ENCODE measurements around the gene MBD6. TPM values are rescaled to one million over a fixed set of nuclear protein-coding genes. Genes with fewer than 3 reads are reported as not detected.
A peak's percentile ranks its signal among the peaks of the same experiment; 100 is the strongest.
"Not testable (repeated sequence)": the region's sequence is repeated elsewhere in the genome, so short reads cannot be mapped to it uniquely, and the experiment has no call there.

MBD6 gene
- polyA plus RNA-seq, 1 donor (not counting 4 experiments of a cell fraction or from before 2014, with no cell fraction given) = 1.8 TPM

- FAIRE-seq (no peak), DNase-seq (ENCODE audit: low read depth, low spot score) (no peak)
- no peaks in the 10 kb centered on the region for H3K9me3 ChIP-seq (ENCODE audit: control insufficient read depth, low read depth, low read length)
- H4K20me1 ChIP-seq (ENCODE audit: control insufficient read depth, extremely low read depth, insufficient read depth, low read length) = no peaks in the 10 kb centered on the region
- H3K9ac ChIP-seq (ENCODE audit: control insufficient read depth, extremely low read depth, insufficient read depth, low read length) = no peak overlapping the region
- peaks cover 22 to 25% of the 10 kb centered on the region in 2 experiments for H3K36me3 ChIP-seq (ENCODE audit: control insufficient read depth in 2 of 2, extremely low read depth in 1 of 2, insufficient read depth in 2 of 2, low read length in 2 of 2)
- no peak overlapping the region for H3K27ac ChIP-seq (ENCODE audit: control insufficient read depth, insufficient read depth, low read length)
- no peak overlapping the region for H3K4me2 ChIP-seq (ENCODE audit: control insufficient read depth, extremely low read depth, insufficient read depth, low read depth, low read length)
- H3K27me3 ChIP-seq (ENCODE audit: control insufficient read depth, extremely low read depth, insufficient read depth, low read length) = no peaks in the 10 kb centered on the region
- TF ChIP-seq EZH2 (IDR thresholded peaks at IDR 0.05; ENCODE audit: low read length) (no peak), CTCF (optimal IDR thresholded peaks at IDR 0.05 in 1 of 3, IDR thresholded peaks at IDR 0.05 in 1 of 3, conservative IDR thresholded peaks at IDR 0.05 in 1 of 3; ENCODE audit: extremely low read depth in 1 of 3, insufficient read depth in 2 of 3, low read length in 3 of 3) (no peak)
- H2AFZ ChIP-seq (ENCODE audit: control insufficient read depth, low read length) = no peak overlapping the region
- H3K9me1 ChIP-seq (ENCODE audit: control insufficient read depth, extremely low read depth, insufficient read depth, low read length) = no peaks in the 10 kb centered on the region
- dilution Hi-C loops (cut with MboI; ENCODE audit: extremely low pct_ligation_motif_present, low sequenced_read_pairs) = no loop called here
- H3K4me3 ChIP-seq (ENCODE audit: control insufficient read depth in 2 of 3, extremely low read depth in 1 of 3, insufficient read depth in 2 of 3, low read depth in 1 of 3, low read length in 3 of 3) = no peak overlapping the region
- peaks cover 28% of the 10 kb centered on the region for H3K79me2 ChIP-seq (ENCODE audit: control insufficient read depth, insufficient read depth, low read length)
- peaks cover 9% of the 10 kb centered on the region for H3K4me1 ChIP-seq (ENCODE audit: control insufficient read depth, extremely low read depth, insufficient read depth, low read length)
Measured at GRCh38 chr12:57490126-57490525, 32.5 kb upstream of the MBD6 start.

GRCh38 chr12:57491393-57492280 lies 31.0 kb upstream of the MBD6 start:
- no peak overlapping the region for H2AFZ ChIP-seq (ENCODE audit: control insufficient read depth, low read length)
- dilution Hi-C loops (cut with MboI; ENCODE audit: extremely low pct_ligation_motif_present, low sequenced_read_pairs) = no loop called here

GRCh38 chr12:57495051-57495701 lies 27.4 kb upstream of the MBD6 start:
- H3K9ac ChIP-seq (ENCODE audit: control insufficient read depth, extremely low read depth, insufficient read depth, low read length); H3K27me3 ChIP-seq (ENCODE audit: control insufficient read depth, extremely low read depth, insufficient read depth, low read length); H3K9me3 ChIP-seq (ENCODE audit: control insufficient read depth, low read depth, low read length); H4K20me1 ChIP-seq (ENCODE audit: control insufficient read depth, extremely low read depth, insufficient read depth, low read length); H3K4me1 ChIP-seq (ENCODE audit: control insufficient read depth, extremely low read depth, insufficient read depth, low read length); H2AFZ ChIP-seq (ENCODE audit: control insufficient read depth, low read length); DNase-seq (ENCODE audit: low read depth, low spot score); H3K4me3 ChIP-seq (ENCODE audit: control insufficient read depth in 2 of 3, extremely low read depth in 1 of 3, insufficient read depth in 2 of 3, low read depth in 1 of 3, low read length in 3 of 3); H3K4me2 ChIP-seq (ENCODE audit: control insufficient read depth, extremely low read depth, insufficient read depth, low read depth, low read length); H3K9me1 ChIP-seq (ENCODE audit: control insufficient read depth, extremely low read depth, insufficient read depth, low read length); H3K27ac ChIP-seq (ENCODE audit: control insufficient read depth, insufficient read depth, low read length); FAIRE-seq; H3K79me2 ChIP-seq (ENCODE audit: control insufficient read depth, insufficient read depth, low read length); dilution Hi-C loops (cut with MboI; ENCODE audit: extremely low pct_ligation_motif_present, low sequenced_read_pairs): not testable (repeated sequence)
- peaks cover 27 to 42% of the 10 kb centered on the region in 2 experiments for H3K36me3 ChIP-seq (ENCODE audit: control insufficient read depth in 2 of 2, extremely low read depth in 1 of 2, insufficient read depth in 2 of 2, low read length in 2 of 2)

More at GRCh38 chr12:57491393-57492280, 31.0 kb upstream of the MBD6 start:
- Histone ChIP-seq H3K27me3 (ENCODE audit: control insufficient read depth, extremely low read depth, insufficient read depth, low read length) (no peaks in the 10 kb centered on the region), H3K4me1 (ENCODE audit: control insufficient read depth, extremely low read depth, insufficient read depth, low read length) (peaks cover 9% of the 10 kb centered on the region), H4K20me1 (ENCODE audit: control insufficient read depth, extremely low read depth, insufficient read depth, low read length) (no peaks in the 10 kb centered on the region), H3K9me3 (ENCODE audit: control insufficient read depth, low read depth, low read length) (no peaks in the 10 kb centered on the region), H3K4me2 (ENCODE audit: control insufficient read depth, extremely low read depth, insufficient read depth, low read depth, low read length) (no peak overlapping the region), H3K4me3 (ENCODE audit: control insufficient read depth in 2 of 3, extremely low read depth in 1 of 3, insufficient read depth in 2 of 3, low read depth in 1 of 3, low read length in 3 of 3) (no peak overlapping the region), H3K9me1 (ENCODE audit: control insufficient read depth, extremely low read depth, insufficient read depth, low read length) (no peaks in the 10 kb centered on the region), H3K36me3 (ENCODE audit: control insufficient read depth in 2 of 2, extremely low read depth in 1 of 2, insufficient read depth in 2 of 2, low read length in 2 of 2) (peaks cover 22 to 26% of the 10 kb centered on the region in 2 experiments), H3K79me2 (ENCODE audit: control insufficient read depth, insufficient read depth, low read length) (peaks cover 28% of the 10 kb centered on the region), H3K9ac (ENCODE audit: control insufficient read depth, extremely low read depth, insufficient read depth, low read length) (no peak overlapping the region), H3K27ac (ENCODE audit: control insufficient read depth, insufficient read depth, low read length) (no peak overlapping the region)
- FAIRE-seq (no peak), DNase-seq (ENCODE audit: low read depth, low spot score) (no peak)
- TF ChIP-seq CTCF (optimal IDR thresholded peaks at IDR 0.05 in 1 of 3, IDR thresholded peaks at IDR 0.05 in 1 of 3, conservative IDR thresholded peaks at IDR 0.05 in 1 of 3; ENCODE audit: extremely low read depth in 1 of 3, insufficient read depth in 2 of 3, low read length in 3 of 3) = peak in 1 of 3 experiments; percentile 33
- TF ChIP-seq EZH2 (IDR thresholded peaks at IDR 0.05; ENCODE audit: low read length) = no peak

Data from keratinocyte (primary cell).